ENCODE results near the gene CALHM5.
A peak's percentile ranks its signal among the peaks of the same experiment; 100 is the strongest.

Gene CALHM5

GRCh38 chr6:116512111-116512559 is 696 bp downstream of the CALHM5 start:
- no peak for DNase-seq

DNA sequence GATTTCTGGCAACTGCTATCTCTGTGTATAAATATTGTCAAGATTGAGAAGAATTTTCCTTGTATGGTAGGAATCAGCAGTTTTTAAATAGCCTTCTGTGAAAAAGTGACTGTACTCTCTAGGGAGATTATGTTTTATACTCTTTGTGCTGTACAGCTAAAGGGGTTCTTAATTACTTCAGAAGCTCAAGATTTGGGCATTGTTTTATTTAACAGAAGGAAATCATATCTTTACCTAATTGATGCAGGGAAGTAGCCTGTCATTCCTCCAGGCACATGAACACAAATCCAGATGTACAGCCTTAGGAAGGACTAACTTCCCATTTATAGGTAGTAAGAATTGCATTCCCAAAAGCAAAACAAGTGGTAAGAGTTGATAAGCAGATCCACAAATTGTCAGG is 1.3 kb downstream of the CALHM5 start:
- no peak for DNase-seq

DNA sequence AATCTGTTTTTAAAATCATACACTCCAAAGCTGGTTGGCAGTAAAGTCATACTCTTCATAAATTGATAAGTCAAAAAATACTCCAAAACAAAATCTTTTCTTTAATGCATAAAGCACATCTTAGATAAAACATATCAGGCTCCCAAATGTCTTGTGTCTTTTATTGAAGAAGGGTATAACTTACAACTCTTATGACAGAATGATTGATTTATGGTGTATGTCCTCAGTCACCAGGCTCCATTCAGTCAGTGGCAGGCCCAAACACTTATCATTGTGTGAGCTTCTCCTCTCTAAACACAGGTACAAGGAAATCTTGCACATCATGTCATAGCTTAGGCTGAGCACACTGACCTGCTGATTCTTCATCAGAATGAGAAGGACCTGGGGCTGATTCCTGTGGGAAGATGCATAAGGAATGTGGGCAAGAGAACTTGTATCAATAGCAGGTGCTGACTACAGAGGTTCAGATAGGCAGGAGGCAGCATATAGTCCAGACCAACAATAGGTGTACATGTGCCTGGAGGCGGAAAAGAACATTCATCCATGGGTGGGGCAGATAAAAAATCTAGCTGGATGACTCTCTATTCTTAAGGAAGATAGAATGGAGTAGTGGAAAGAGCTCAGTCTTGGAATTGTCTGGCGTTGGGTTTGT is 1.9 kb downstream of the CALHM5 start:
- DNase-seq, result no peak

- peak; percentile 41 to 44 for DNase-seq
Observed at GRCh38 chr6:116514111-116514510, 2.7 kb downstream of the CALHM5 start.

DNA sequence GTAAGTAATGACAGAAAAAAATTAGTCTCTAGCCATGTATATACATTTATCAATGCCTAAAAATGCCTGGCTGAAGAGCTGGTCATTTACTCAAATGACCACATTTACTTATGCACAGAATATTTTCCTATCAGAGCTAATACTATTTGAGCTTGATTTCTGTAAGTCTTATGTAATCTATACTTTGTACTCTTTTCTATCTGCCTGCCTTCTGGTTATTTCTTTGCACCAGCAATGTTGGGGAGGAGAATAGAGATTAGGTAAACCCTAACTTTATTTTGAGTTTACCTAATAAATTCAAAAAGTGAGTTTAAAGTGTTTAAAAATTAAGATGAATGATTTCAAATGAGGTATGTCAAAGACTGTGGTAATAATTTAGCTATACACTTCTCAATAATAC is 3.7 kb downstream of the CALHM5 start:
- DNase-seq, result no peak

DNA sequence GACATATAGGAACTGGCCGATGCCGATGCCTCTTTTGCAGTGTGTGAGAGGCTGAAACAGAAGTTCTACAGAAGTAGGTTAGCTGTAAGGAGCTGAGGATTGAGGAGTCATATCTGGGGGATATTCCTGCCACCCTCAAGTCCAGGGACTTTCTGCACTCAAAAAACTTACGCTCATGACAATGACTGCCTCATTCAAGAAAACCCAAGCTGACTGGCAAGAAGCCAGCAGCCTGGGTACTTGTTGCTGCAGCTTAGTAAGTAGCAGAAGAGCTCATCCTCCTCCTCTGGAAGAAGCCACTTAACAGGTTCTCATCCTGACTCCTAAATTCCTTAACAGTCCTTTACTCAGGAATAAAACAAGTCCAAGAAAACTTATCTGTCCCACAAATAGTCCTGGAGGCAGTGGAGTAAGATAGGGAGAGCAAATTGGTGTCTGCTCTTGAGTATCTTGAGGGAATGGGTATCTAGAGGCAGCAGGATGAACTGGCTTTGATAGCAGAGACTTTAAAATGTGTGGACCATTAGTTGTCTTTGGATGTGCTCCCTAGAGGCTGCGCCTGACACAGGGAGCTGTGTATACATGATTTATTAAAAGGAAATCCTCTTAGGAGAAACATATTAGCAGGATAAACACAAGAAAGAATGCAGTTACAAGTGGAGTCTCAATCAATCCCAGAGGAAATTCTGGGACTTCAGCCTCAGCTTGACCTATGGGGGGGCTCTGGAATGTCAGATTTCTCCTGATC is 7.4 kb downstream of the CALHM5 start:
- no peak for DNase-seq

GRCh38 chr6:116522896-116523295 is 11.5 kb downstream of the CALHM5 start:
- no peak for DNase-seq

- DNase-seq, result no peak
Observed at GRCh38 chr6:116524236-116524635, 12.8 kb downstream of the CALHM5 start.

DNA sequence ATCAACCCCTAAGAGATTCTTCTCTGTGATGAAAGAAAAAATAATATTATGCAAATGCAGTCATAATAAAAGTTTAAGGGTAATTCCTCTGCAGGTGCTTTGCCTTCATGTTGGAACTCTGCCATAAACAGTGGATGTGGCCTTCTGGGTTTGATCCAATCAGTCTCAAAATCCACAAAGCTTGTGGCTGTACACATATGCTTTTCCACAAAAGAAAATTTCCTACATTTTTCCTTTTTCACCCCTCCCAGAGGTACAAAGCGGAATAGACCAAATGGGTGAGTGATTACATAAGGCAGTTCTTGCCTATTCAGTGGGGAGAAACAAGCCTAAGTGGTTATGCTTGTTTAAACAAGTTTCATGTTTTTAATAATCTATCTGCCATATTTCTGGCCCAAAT is 16.7 kb downstream of the CALHM5 start:
- DNase-seq, result no peak

DNA sequence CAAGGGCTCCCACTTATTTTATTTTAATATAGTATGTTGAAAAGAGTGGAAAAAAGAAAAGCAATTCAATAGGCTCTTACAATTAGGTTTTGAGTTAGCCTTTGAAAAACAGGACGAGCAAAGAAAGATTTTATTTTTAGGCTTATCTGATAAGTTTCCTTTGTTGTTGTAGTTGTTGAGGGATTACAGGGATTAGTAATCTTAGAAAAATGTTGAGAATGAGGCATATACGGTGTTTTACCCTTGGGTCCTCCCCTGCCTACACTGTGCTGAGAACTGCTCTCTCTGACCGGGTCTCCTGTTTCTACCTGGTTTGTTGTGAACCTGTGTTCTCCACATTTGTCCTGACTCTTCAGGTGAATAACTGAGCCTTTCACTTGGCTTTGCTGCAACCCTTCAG is 17.3 kb downstream of the CALHM5 start:
- DNase-seq, result no peak

- DNase-seq, result no peak
Observed at GRCh38 chr6:116529466-116530290, 18.2 kb downstream of the CALHM5 start.

DNA sequence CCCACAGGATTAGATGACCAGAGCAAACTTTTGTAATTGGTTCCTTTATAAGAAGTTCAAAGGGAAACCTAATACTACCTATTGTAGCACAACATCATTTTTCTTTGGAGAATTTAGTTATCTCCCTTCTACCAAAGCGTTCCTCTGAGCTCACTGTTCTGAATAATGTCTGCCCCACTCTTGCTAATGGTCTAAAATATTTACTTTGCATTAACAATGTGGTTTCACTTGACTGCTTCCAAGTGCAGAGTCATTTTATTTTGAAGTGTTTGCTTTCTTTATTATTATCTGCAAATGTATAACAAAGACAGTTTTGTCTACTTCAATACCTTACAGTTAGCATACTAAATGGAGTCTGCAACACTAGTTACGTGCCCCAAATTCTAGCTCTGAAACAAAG is 19.0 kb downstream of the CALHM5 start:
- no peak for DNase-seq

DNA sequence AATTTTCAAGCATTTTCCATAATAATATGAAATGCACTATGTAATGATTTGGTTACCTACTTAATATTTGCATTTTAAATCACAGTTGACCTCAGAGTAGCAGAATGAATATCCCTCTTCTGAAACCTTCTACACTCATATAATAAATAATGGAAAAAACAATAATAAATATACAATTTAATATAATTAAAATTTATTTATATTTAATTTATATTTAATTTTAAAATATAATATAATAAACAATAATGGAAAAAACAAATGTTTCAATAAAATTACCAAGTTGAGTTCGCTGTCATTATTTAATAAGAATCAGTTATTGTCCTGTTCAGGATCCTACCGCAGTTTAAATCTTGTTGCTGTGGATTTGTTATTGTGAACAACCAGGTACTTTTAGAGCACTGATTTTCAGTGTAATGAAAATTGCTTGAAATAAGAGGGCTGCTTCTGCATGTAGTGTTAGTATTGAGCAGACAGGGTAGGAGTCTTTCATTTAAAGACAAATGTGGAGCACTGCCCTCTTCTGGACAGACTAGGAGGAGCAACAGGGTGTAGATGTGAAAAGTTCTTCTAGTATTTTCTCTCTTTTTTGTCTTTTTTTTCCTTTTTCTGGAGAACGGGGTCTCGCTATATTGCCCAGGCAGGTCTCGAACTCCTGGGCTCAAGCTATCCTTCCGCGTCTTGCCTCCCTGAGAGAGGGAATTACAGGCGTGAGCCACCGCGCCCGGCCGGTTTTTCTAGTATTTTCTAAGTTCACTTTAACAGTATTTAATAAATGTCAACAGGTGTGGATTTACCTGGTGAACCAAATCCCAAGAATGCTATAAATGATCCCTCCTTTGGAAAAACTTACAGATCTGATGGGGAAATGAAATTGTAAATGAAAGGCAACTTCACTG is 20.5 kb downstream of the CALHM5 start:
- peak; percentile 93 to 94 for DNase-seq

DNA sequence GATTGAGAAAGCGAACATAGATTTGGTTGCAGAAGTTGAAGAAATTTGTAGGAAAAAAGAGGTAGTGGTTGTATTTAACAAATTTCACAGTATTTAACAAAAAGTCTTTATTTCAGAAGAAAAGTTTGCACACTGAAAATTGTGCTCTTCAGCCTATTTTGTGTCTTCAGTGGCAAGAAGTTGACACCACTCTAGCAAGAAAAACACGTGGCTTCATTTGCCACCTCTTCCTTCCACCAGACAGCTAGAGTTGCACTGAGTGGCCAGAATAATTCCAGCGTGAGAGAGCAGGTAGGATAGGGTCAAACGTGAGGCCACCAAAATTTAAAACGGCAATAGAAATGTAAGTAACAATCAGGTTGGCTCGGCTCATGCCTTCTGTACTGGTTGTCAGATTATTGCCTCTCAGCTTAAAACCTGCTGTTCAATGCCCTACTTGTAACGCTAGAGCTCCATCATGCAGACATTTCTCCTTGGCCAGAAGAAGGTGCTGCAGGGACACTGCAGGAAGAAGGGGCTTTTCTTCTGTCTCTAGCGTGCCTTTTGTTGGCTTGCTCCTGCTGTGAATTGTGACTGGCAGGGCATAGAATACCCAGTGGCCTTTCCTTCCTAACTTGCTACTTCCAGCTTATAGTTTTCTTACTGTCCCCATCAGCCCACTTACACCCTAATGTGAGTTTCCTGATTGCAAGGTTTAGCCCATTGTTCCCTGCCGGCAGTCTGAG is 22.0 kb downstream of the CALHM5 start:
- DNase-seq, result no peak

DNA sequence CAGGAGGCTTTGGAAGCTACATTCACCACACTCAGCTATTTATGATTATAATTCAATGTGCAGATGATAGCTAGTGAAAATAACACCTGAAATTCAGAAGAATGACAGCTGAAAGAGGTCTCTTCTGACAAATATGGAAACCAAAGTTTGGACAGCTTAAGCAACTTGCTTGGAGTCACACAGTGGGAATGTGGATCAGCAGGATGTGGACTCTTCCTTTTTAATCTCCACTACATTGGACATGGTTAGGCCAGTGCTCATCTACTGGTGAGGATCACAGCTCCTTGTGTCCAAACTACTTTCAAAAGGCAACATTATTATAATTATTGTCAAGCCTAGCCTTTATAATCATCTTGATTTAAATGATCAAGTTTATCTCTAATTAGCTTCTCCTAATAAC is 23.7 kb downstream of the CALHM5 start:
- no peak for DNase-seq

DNA sequence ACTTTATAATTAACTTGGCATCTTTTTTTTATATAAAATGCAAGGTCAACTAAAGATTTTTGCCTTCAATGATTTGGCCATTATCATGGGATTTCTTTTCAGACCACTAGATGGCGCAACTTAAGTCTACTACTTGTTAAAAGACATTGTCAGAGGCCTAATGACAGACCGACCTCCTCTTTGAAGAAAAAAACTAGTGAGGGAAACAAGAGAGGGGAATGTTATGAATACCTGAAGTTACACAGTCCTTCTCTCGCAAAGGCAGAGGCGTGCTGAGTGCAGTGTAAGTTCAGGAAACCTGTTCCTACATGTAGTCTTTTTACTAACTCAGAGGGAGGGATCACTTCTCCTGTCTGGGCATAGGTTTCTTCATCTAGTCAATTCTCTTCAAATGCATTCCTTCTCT is 24.8 kb downstream of the CALHM5 start:
- DNase-seq, result peak; percentile 81 to 84

DNA sequence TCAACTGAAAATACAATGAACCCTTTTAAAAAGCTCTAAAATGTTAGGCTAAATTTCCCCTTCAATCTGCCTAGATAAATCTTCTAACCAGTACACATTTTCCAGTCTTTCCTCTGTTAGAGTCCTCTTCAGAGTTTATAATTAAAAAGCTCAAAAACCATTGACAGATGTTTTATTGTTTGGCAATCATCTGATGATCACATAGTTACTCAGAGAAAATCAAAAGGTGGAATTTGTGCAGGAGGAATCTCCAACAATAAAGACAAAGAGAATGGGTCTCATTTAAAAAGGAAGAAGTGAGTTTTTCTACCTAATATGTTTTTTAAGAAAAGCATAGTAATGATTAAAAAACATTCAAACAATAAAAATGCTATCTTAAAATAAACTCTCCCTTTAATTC is 31.0 kb downstream of the CALHM5 start:
- DNase-seq, result no peak

DNA sequence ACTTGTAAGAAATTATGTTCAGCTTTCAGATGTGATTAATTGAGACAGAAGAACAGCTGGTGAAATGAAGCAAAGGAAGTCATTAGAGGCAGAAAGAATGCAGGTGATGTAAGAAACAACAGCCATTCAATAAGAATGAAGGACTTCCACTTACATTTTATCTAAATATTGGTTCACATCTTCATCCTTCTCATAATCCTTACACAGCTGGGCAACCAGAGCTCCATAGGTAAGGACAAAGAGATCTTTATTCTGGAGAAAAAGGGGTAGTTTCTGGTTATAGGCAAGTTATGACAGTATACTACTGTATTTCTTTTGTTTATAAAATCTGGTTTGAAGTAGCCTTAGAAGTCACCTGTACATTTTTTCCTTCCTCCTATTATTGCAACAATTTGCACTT is 31.7 kb downstream of the CALHM5 start:
- no peak for DNase-seq

GRCh38 chr6:116545651-116546050 is 34.2 kb downstream of the CALHM5 start, which contains the start of gene TRAPPC3L:
TSS of gene TRAPPC3L (minus strand) at chr6:116545684. CDS start at chr6:116545514, 170 bp downstream.
- DNase-seq, result no peak

- no peak for DNase-seq
Observed at GRCh38 chr6:116547358-116547757, 35.9 kb downstream of the CALHM5 start.

DNA sequence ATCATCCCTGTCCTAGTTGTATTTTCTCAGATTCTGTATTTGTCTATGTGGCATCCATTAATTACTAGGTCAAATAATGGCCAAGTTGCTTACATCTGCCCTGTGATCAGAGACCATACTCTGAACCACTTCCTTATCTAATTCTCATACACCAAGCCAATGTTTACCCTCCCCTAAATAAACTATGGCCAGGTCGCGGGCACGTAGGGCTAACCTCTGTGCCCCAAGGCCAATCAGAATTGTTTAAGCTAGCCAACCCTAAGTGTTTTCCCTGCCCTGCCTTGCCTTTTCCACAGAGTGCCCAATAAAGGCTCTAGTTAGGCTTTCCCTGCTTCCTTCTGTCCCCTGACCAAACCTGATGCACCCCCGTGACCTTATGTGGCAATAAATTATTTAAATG is 39.4 kb downstream of the CALHM5 start:
- no peak for DNase-seq

- no peak for DNase-seq
Observed at GRCh38 chr6:116553451-116553850, 42.0 kb downstream of the CALHM5 start, which contains the start of gene CALHM4. TSS of gene CALHM4 (plus strand) at chr6:116553751. CDS start at chr6:116553794, 43 bp downstream.

Data from AML-193 (cell line).